OCI-LY3 (cell line): ENCODE results near the gene KNL1.

ENCODE experiments used
- CTCF ChIP-seq: fragments of 200-600, 300-600 bp; sonication (generic); IDR thresholded peaks from 2 replicates; pipeline ENCODE4 v1.5.1; 2014; ENCODE audit warnings: antibody characterized with exemption, low read length, low read depth
- EZH2phosphoT487 ChIP-seq: fragments of 200-600 bp; shearing (Covaris generic); IDR thresholded peaks from 2 replicates; pipeline ENCODE4 v1.6.1; 2018; ENCODE audit warnings: antibody characterized with exemption, mixed run types, low read depth

GRCh38 chr15:40562691-40563090 lies 31.4 kb upstream of the KNL1 start:
- TF ChIP-seq CTCF (no peak), EZH2phosphoT487 (no peak)
